ENCODE results near the gene TMX4.

The TMX4 gene

GRCh38 chr20:8019246-8019997, at the start of gene TMX4:
Gene TMX4, minus strand, starts transcription at chr20:8019761. Its CDS starts 148 bp downstream, at chr20:8019613.
- H3K27ac ChIP-seq (ENCODE audit: low read depth, low read length) = peak within 1 kb of the TSS; percentile 86

GRCh38 chr20:8067082-8067481, 47.5 kb upstream of the TMX4 start:
- Histone ChIP-seq H3K36me3 (ENCODE audit: control insufficient read depth, insufficient read depth, low read length) (no peaks in the 10 kb centered on the region), H3K9me3 (ENCODE audit: control insufficient read depth, insufficient read depth, low read length) (no peaks in the 10 kb centered on the region), H3K27ac (ENCODE audit: low read depth, low read length) (no peak overlapping the region), H3K4me3 (ENCODE audit: low read depth, low read length) (no peak overlapping the region), H3K4me1 (ENCODE audit: control insufficient read depth, insufficient read depth, low read length) (no peaks in the 10 kb centered on the region), H3K27me3 (ENCODE audit: control insufficient read depth, insufficient read depth, low read length) (no peaks in the 10 kb centered on the region), H3K9ac (ENCODE audit: low read depth, low read length) (no peak overlapping the region)

More at GRCh38 chr20:8019246-8019997, at the start of gene TMX4:
- H3K9me3 ChIP-seq (ENCODE audit: control insufficient read depth, insufficient read depth, low read length) = no peaks in the 10 kb centered on the region
- H3K27me3 ChIP-seq (ENCODE audit: control insufficient read depth, insufficient read depth, low read length) = no peaks in the 10 kb centered on the region
- H3K36me3 ChIP-seq (ENCODE audit: control insufficient read depth, insufficient read depth, low read length) = no peaks in the 10 kb centered on the region
- H3K9ac ChIP-seq (ENCODE audit: low read depth, low read length) = peak within 1 kb of the TSS; percentile 74
- H3K4me1 ChIP-seq (ENCODE audit: control insufficient read depth, insufficient read depth, low read length) = peaks cover 5% of the 10 kb centered on the region; the same call in 1 of the 2 replicates
- peak within 1 kb of the TSS; percentile 86 for H3K4me3 ChIP-seq (ENCODE audit: low read depth, low read length)

GRCh38 chr20:8066662-8067061, 47.1 kb upstream of the TMX4 start:
- no peak overlapping the region for H3K4me3 ChIP-seq (ENCODE audit: low read depth, low read length)
- no peaks in the 10 kb centered on the region for H3K9me3 ChIP-seq (ENCODE audit: control insufficient read depth, insufficient read depth, low read length)
- H3K27me3 ChIP-seq (ENCODE audit: control insufficient read depth, insufficient read depth, low read length) = no peaks in the 10 kb centered on the region
- no peaks in the 10 kb centered on the region for H3K4me1 ChIP-seq (ENCODE audit: control insufficient read depth, insufficient read depth, low read length)
- H3K27ac ChIP-seq (ENCODE audit: low read depth, low read length) = no peak overlapping the region
- no peaks in the 10 kb centered on the region for H3K36me3 ChIP-seq (ENCODE audit: control insufficient read depth, insufficient read depth, low read length)
- H3K9ac ChIP-seq (ENCODE audit: low read depth, low read length) = no peak overlapping the region

- no peaks in the 10 kb centered on the region for H3K36me3 ChIP-seq (ENCODE audit: control insufficient read depth, insufficient read depth, low read length)
- H3K4me3 ChIP-seq (ENCODE audit: low read depth, low read length) = no peak overlapping the region
- no peaks in the 10 kb centered on the region for H3K4me1 ChIP-seq (ENCODE audit: control insufficient read depth, insufficient read depth, low read length)
- H3K9me3 ChIP-seq (ENCODE audit: control insufficient read depth, insufficient read depth, low read length) = no peaks in the 10 kb centered on the region
- no peaks in the 10 kb centered on the region for H3K27me3 ChIP-seq (ENCODE audit: control insufficient read depth, insufficient read depth, low read length)
- no peak overlapping the region for H3K9ac ChIP-seq (ENCODE audit: low read depth, low read length)
- no peak overlapping the region for H3K27ac ChIP-seq (ENCODE audit: low read depth, low read length)
Measured at GRCh38 chr20:8065691-8066090, 46.1 kb upstream of the TMX4 start.

GRCh38 chr20:8062756-8063155, 43.2 kb upstream of the TMX4 start:
- no peak overlapping the region for H3K9ac ChIP-seq (ENCODE audit: low read depth, low read length)
- H3K4me3 ChIP-seq (ENCODE audit: low read depth, low read length) = no peak overlapping the region
- H3K9me3 ChIP-seq (ENCODE audit: control insufficient read depth, insufficient read depth, low read length) = no peaks in the 10 kb centered on the region
- no peaks in the 10 kb centered on the region for H3K4me1 ChIP-seq (ENCODE audit: control insufficient read depth, insufficient read depth, low read length)
- H3K27me3 ChIP-seq (ENCODE audit: control insufficient read depth, insufficient read depth, low read length) = no peaks in the 10 kb centered on the region
- H3K36me3 ChIP-seq (ENCODE audit: control insufficient read depth, insufficient read depth, low read length) = no peaks in the 10 kb centered on the region
- no peak overlapping the region for H3K27ac ChIP-seq (ENCODE audit: low read depth, low read length)

- H3K9ac ChIP-seq (ENCODE audit: low read depth, low read length) = no peak overlapping the region
- H3K4me3 ChIP-seq (ENCODE audit: low read depth, low read length) = no peak overlapping the region
- no peaks in the 10 kb centered on the region for H3K36me3 ChIP-seq (ENCODE audit: control insufficient read depth, insufficient read depth, low read length)
- no peaks in the 10 kb centered on the region for H3K9me3 ChIP-seq (ENCODE audit: control insufficient read depth, insufficient read depth, low read length)
- no peaks in the 10 kb centered on the region for H3K4me1 ChIP-seq (ENCODE audit: control insufficient read depth, insufficient read depth, low read length)
- no peaks in the 10 kb centered on the region for H3K27me3 ChIP-seq (ENCODE audit: control insufficient read depth, insufficient read depth, low read length)
- no peak overlapping the region for H3K27ac ChIP-seq (ENCODE audit: low read depth, low read length)
Measured at GRCh38 chr20:8061861-8062518, 42.4 kb upstream of the TMX4 start.

- H3K9ac ChIP-seq (ENCODE audit: low read depth, low read length) = no peak overlapping the region
- H3K36me3 ChIP-seq (ENCODE audit: control insufficient read depth, insufficient read depth, low read length) = no peaks in the 10 kb centered on the region
- H3K27me3 ChIP-seq (ENCODE audit: control insufficient read depth, insufficient read depth, low read length) = no peaks in the 10 kb centered on the region
- H3K4me3 ChIP-seq (ENCODE audit: low read depth, low read length) = no peak overlapping the region
- no peak overlapping the region for H3K27ac ChIP-seq (ENCODE audit: low read depth, low read length)
- H3K9me3 ChIP-seq (ENCODE audit: control insufficient read depth, insufficient read depth, low read length) = no peaks in the 10 kb centered on the region
- H3K4me1 ChIP-seq (ENCODE audit: control insufficient read depth, insufficient read depth, low read length) = no peaks in the 10 kb centered on the region
Measured at GRCh38 chr20:8060977-8061376, 41.4 kb upstream of the TMX4 start.

GRCh38 chr20:8057871-8058270, 38.3 kb upstream of the TMX4 start:
- Histone ChIP-seq H3K27ac (ENCODE audit: low read depth, low read length) (no peak overlapping the region), H3K9me3 (ENCODE audit: control insufficient read depth, insufficient read depth, low read length) (no peaks in the 10 kb centered on the region), H3K9ac (ENCODE audit: low read depth, low read length) (no peak overlapping the region), H3K27me3 (ENCODE audit: control insufficient read depth, insufficient read depth, low read length) (no peaks in the 10 kb centered on the region), H3K4me3 (ENCODE audit: low read depth, low read length) (no peak overlapping the region), H3K4me1 (ENCODE audit: control insufficient read depth, insufficient read depth, low read length) (no peaks in the 10 kb centered on the region), H3K36me3 (ENCODE audit: control insufficient read depth, insufficient read depth, low read length) (no peaks in the 10 kb centered on the region)

GRCh38 chr20:8055096-8055495, 35.5 kb upstream of the TMX4 start:
- H3K4me1 ChIP-seq (ENCODE audit: control insufficient read depth, insufficient read depth, low read length) = no peaks in the 10 kb centered on the region
- no peak overlapping the region for H3K27ac ChIP-seq (ENCODE audit: low read depth, low read length)
- no peaks in the 10 kb centered on the region for H3K9me3 ChIP-seq (ENCODE audit: control insufficient read depth, insufficient read depth, low read length)
- no peaks in the 10 kb centered on the region for H3K36me3 ChIP-seq (ENCODE audit: control insufficient read depth, insufficient read depth, low read length)
- no peaks in the 10 kb centered on the region for H3K27me3 ChIP-seq (ENCODE audit: control insufficient read depth, insufficient read depth, low read length)
- H3K4me3 ChIP-seq (ENCODE audit: low read depth, low read length) = no peak overlapping the region
- no peak overlapping the region for H3K9ac ChIP-seq (ENCODE audit: low read depth, low read length)

- Histone ChIP-seq H3K27me3 (ENCODE audit: control insufficient read depth, insufficient read depth, low read length) (no peaks in the 10 kb centered on the region), H3K27ac (ENCODE audit: low read depth, low read length) (no peak overlapping the region), H3K4me1 (ENCODE audit: control insufficient read depth, insufficient read depth, low read length) (no peaks in the 10 kb centered on the region), H3K9me3 (ENCODE audit: control insufficient read depth, insufficient read depth, low read length) (no peaks in the 10 kb centered on the region), H3K4me3 (ENCODE audit: low read depth, low read length) (no peak overlapping the region), H3K36me3 (ENCODE audit: control insufficient read depth, insufficient read depth, low read length) (no peaks in the 10 kb centered on the region), H3K9ac (ENCODE audit: low read depth, low read length) (no peak overlapping the region)
Measured at GRCh38 chr20:8050157-8050837, 30.7 kb upstream of the TMX4 start.

GRCh38 chr20:8049310-8049709, 29.7 kb upstream of the TMX4 start:
- no peak overlapping the region for H3K4me3 ChIP-seq (ENCODE audit: low read depth, low read length)
- H3K4me1 ChIP-seq (ENCODE audit: control insufficient read depth, insufficient read depth, low read length) = no peaks in the 10 kb centered on the region
- no peaks in the 10 kb centered on the region for H3K36me3 ChIP-seq (ENCODE audit: control insufficient read depth, insufficient read depth, low read length)
- H3K27ac ChIP-seq (ENCODE audit: low read depth, low read length) = no peak overlapping the region
- H3K9me3 ChIP-seq (ENCODE audit: control insufficient read depth, insufficient read depth, low read length) = no peaks in the 10 kb centered on the region
- no peak overlapping the region for H3K9ac ChIP-seq (ENCODE audit: low read depth, low read length)
- no peaks in the 10 kb centered on the region for H3K27me3 ChIP-seq (ENCODE audit: control insufficient read depth, insufficient read depth, low read length)
